Measurements from ENCODE around the gene ZFYVE28. TPM values are rescaled to one million over a fixed set of nuclear protein-coding genes. Genes with fewer than 3 reads are reported as not detected.

ZFYVE28 gene
- total and polyA plus RNA-seq, 2 experiments from 2014 or later: 4.6 to 9.6 TPM

- Histone ChIP-seq H3K79me2 (ENCODE audit: insufficient read depth) (no peaks in the 10 kb centered on the region), H3K4me2 (ENCODE audit: unreplicated experiment) (peak overlapping the region; percentile 85), H4K20me1 (ENCODE audit: insufficient read depth) (no peaks in the 10 kb centered on the region), H3K9me2 (ENCODE audit: insufficient read depth) (no peaks in the 10 kb centered on the region), H3F3A (ENCODE audit: insufficient read depth) (peaks cover 32% of the 10 kb centered on the region), H3K4me1 (ENCODE audit: insufficient read depth) (peaks cover 19% of the 10 kb centered on the region), H3K9me3 (ENCODE audit: low read depth) (no peaks in the 10 kb centered on the region), H3K4me3 (peak overlapping the region; percentile 58), H3K27ac (peak overlapping the region; percentile 89), H2AFZ (peak overlapping the region; percentile 77), H3K36me3 (ENCODE audit: low read depth) (no peaks in the 10 kb centered on the region), H3K27me3 (replicated peaks; ENCODE audit: insufficient read depth) (no peaks in the 10 kb centered on the region), H3K9ac (peak overlapping the region; percentile 78)
- TF ChIP-seq EZH2phosphoT487 (IDR thresholded peaks at IDR 0.05; ENCODE audit: insufficient read depth, low read depth): peak; percentile 83; the same call in 1 of the 2 replicates
- TF ChIP-seq EZH2 (IDR thresholded peaks at IDR 0.05; ENCODE audit: insufficient read depth, poor library complexity, severe bottlenecking): no peak
- DNase-seq: peak; percentile 97
- in situ Hi-C loops (cut with MboI): no loop called here
- 1% methylated on average over 30 of the region's 30 CpGs for WGBS, 2 experiments (ENCODE audit: low coverage in 1 of 2, low lambda C conversion rate in 2 of 2, missing lambda C conversion rate in 2 of 2)
Measured at GRCh38 chr4:2412885-2413716, 5.3 kb downstream of the ZFYVE28 start.

- H3K9me3 ChIP-seq (ENCODE audit: low read depth): no peaks in the 10 kb centered on the region
- peak overlapping the region; percentile 77 for H2AFZ ChIP-seq
- no peaks in the 10 kb centered on the region for H4K20me1 ChIP-seq (ENCODE audit: insufficient read depth)
- 61 to 62% methylated on average over 5 of the region's 5 CpGs for WGBS, 2 experiments (ENCODE audit: low coverage in 1 of 2, low lambda C conversion rate in 2 of 2, missing lambda C conversion rate in 2 of 2)
- TF ChIP-seq EZH2 (IDR thresholded peaks at IDR 0.05; ENCODE audit: insufficient read depth, poor library complexity, severe bottlenecking) (no peak), EZH2phosphoT487 (IDR thresholded peaks at IDR 0.05; ENCODE audit: insufficient read depth, low read depth) (no peak)
- H3K4me3 ChIP-seq: peak overlapping the region; percentile 58
- H3K9ac ChIP-seq: peak overlapping the region; percentile 78
- H3K79me2 ChIP-seq (ENCODE audit: insufficient read depth): no peaks in the 10 kb centered on the region
- no peaks in the 10 kb centered on the region for H3K9me2 ChIP-seq (ENCODE audit: insufficient read depth)
- DNase-seq: no peak
- no peaks in the 10 kb centered on the region for H3K36me3 ChIP-seq (ENCODE audit: low read depth)
- H3K27me3 ChIP-seq (replicated peaks; ENCODE audit: insufficient read depth): no peaks in the 10 kb centered on the region
- in situ Hi-C loops (cut with MboI): no loop called here
- H3K4me1 ChIP-seq (ENCODE audit: insufficient read depth): peaks cover 19% of the 10 kb centered on the region
- peak overlapping the region; percentile 85 for H3K4me2 ChIP-seq (ENCODE audit: unreplicated experiment)
- peak overlapping the region; percentile 89 for H3K27ac ChIP-seq
- peaks cover 32% of the 10 kb centered on the region for H3F3A ChIP-seq (ENCODE audit: insufficient read depth)
Measured at GRCh38 chr4:2412534-2412884, 5.9 kb downstream of the ZFYVE28 start.

- Histone ChIP-seq H3K4me1 (ENCODE audit: insufficient read depth) (peaks cover 19% of the 10 kb centered on the region), H3K9me2 (ENCODE audit: insufficient read depth) (no peaks in the 10 kb centered on the region), H3K27me3 (replicated peaks; ENCODE audit: insufficient read depth) (no peaks in the 10 kb centered on the region), H3K4me3 (peak overlapping the region; percentile 58), H3K36me3 (ENCODE audit: low read depth) (no peaks in the 10 kb centered on the region), H3K79me2 (ENCODE audit: insufficient read depth) (no peaks in the 10 kb centered on the region), H3F3A (ENCODE audit: insufficient read depth) (peaks cover 32% of the 10 kb centered on the region), H3K4me2 (ENCODE audit: unreplicated experiment) (peak overlapping the region; percentile 85), H3K27ac (peak overlapping the region; percentile 89), H3K9me3 (ENCODE audit: low read depth) (no peaks in the 10 kb centered on the region), H2AFZ (peak overlapping the region; percentile 77), H3K9ac (peak overlapping the region; percentile 78), H4K20me1 (ENCODE audit: insufficient read depth) (no peaks in the 10 kb centered on the region)
- 90 to 91% methylated on average over 14 of the region's 14 CpGs for WGBS, 2 experiments (ENCODE audit: low coverage in 1 of 2, low lambda C conversion rate in 2 of 2, missing lambda C conversion rate in 2 of 2)
- in situ Hi-C loops (cut with MboI): no loop called here
- TF ChIP-seq EZH2 (IDR thresholded peaks at IDR 0.05; ENCODE audit: insufficient read depth, poor library complexity, severe bottlenecking) (no peak), EZH2phosphoT487 (IDR thresholded peaks at IDR 0.05; ENCODE audit: insufficient read depth, low read depth) (no peak)
- DNase-seq: no peak
Measured at GRCh38 chr4:2411786-2412510, 6.5 kb downstream of the ZFYVE28 start.

GRCh38 chr4:2409381-2409783 lies 9.1 kb downstream of the ZFYVE28 start:
- no peaks in the 10 kb centered on the region for H4K20me1 ChIP-seq (ENCODE audit: insufficient read depth)
- no peaks in the 10 kb centered on the region for H3K27me3 ChIP-seq (replicated peaks; ENCODE audit: insufficient read depth)
- H3F3A ChIP-seq (ENCODE audit: insufficient read depth): peaks cover 14% of the 10 kb centered on the region
- in situ Hi-C loops (cut with MboI): no loop called here
- H2AFZ ChIP-seq: no peak overlapping the region
- no peak overlapping the region for H3K4me2 ChIP-seq (ENCODE audit: unreplicated experiment)
- no peak for TF ChIP-seq EZH2phosphoT487 (IDR thresholded peaks at IDR 0.05; ENCODE audit: insufficient read depth, low read depth)
- TF ChIP-seq EZH2 (IDR thresholded peaks at IDR 0.05; ENCODE audit: insufficient read depth, poor library complexity, severe bottlenecking): no peak
- DNase-seq: no peak
- no peaks in the 10 kb centered on the region for H3K79me2 ChIP-seq (ENCODE audit: insufficient read depth)
- H3K4me3 ChIP-seq: no peak overlapping the region
- H3K9me3 ChIP-seq (ENCODE audit: low read depth): no peaks in the 10 kb centered on the region
- H3K9me2 ChIP-seq (ENCODE audit: insufficient read depth): no peaks in the 10 kb centered on the region
- no peak overlapping the region for H3K9ac ChIP-seq
- H3K27ac ChIP-seq: no peak overlapping the region
- WGBS, 2 experiments (ENCODE audit: low coverage in 1 of 2, low lambda C conversion rate in 2 of 2, missing lambda C conversion rate in 2 of 2): 72 to 78% methylated on average over 12 to 14 of the region's 14 CpGs
- peaks cover 19% of the 10 kb centered on the region for H3K4me1 ChIP-seq (ENCODE audit: insufficient read depth)
- no peaks in the 10 kb centered on the region for H3K36me3 ChIP-seq (ENCODE audit: low read depth)
